PC-3 (cell line): ENCODE measurements around the gene NIN. TPM values are rescaled to one million over a fixed set of nuclear protein-coding genes. Genes with fewer than 3 reads are reported as not detected.

Experiments used
- ATAC-seq: fragments of 200-7000 bp; cut with Tn5 transposase; 2 replicates; pipeline ENCODE4 v1.9.1; 2020; ENCODE audit warnings: mild to moderate bottlenecking, moderate library complexity
- BruUV-seq: library from RNA; stranded (reverse); fragments of 400-500 nt; replicated peaks from 2 replicates; lab custom pipeline; 2021; lab: Mats Ljungman, UMichigan
- CTCF ChIA-PET: fragments of 300-600 bp; sonication (Branson Sonifier 250); formaldehyde crosslinking; loops from one replicate; lab custom pipeline; 2022; ENCODE audit warnings: antibody characterized with exemption; lab: Charles Lee
- POLR2A ChIA-PET: fragments of 300-600 bp; sonication (Branson Sonifier 250); formaldehyde crosslinking; loops from one replicate; lab custom pipeline; 2022; ENCODE audit warnings: antibody characterized with exemption; ENCODE audit not compliant: unreplicated experiment; lab: Charles Lee
- DNase-seq: peaks from one replicate; pipeline ENCODE4 v3.0.0-alpha.2; 2015
- H2AFZ ChIP-seq: fragments of 300-600 bp; sonication (generic); 2 replicates; pipeline ENCODE4 v1.6.0; 2016; ENCODE audit warnings: antibody characterized with exemption, low read length
- H3F3A ChIP-seq: fragments of 300-600 bp; sonication (generic); one replicate; pipeline ENCODE4 v1.6.0; 2017; ENCODE audit warnings: antibody characterized with exemption, low read length, control low read depth, mild to moderate bottlenecking; ENCODE audit not compliant: unreplicated experiment
- H3K27ac ChIP-seq: fragments of 300-600 bp; sonication (generic); 2 replicates; pipeline ENCODE4 v1.5.1; 2016; ENCODE audit warnings: mild to moderate bottlenecking, low read length
- H3K27me3 ChIP-seq: fragments of 300-600 bp; sonication (generic); 2 replicates; pipeline ENCODE4 v1.6.1; 2016; ENCODE audit warnings: low read length, mixed read lengths
- H3K36me3 ChIP-seq: fragments of 300-600 bp; sonication (generic); 2 replicates; pipeline ENCODE4 v1.6.1; 2016; ENCODE audit warnings: low read depth, mixed run types, low read length, mixed read lengths
- H3K4me1 ChIP-seq: fragments of 300-600 bp; sonication (generic); 2 replicates; pipeline ENCODE4 v1.5.1; 2016; ENCODE audit warnings: low read length; ENCODE audit not compliant: insufficient read depth
- H3K4me2 ChIP-seq: fragments of 300-600 bp; sonication (generic); 2 replicates; pipeline ENCODE4 v1.6.0; 2016; ENCODE audit warnings: low read length
- H3K4me3 ChIP-seq: fragments of 300-600 bp; sonication (generic); 2 replicates; pipeline ENCODE4 v1.5.1; 2016; ENCODE audit warnings: mild to moderate bottlenecking, low read length, mixed read lengths
- H3K79me2 ChIP-seq: fragments of 300-600 bp; sonication (generic); 2 replicates; pipeline ENCODE4 v1.6.1; 2017; ENCODE audit warnings: low read length, mixed read lengths
- H3K9ac ChIP-seq: fragments of 300-600 bp; sonication (generic); 2 replicates; pipeline ENCODE4 v1.6.0; 2016; ENCODE audit warnings: mild to moderate bottlenecking, low read length
- H3K9me2 ChIP-seq: fragments of 300-600 bp; sonication (generic); replicated peaks from 2 replicates; pipeline ENCODE4 v1.6.1; 2016; ENCODE audit warnings: mixed run types, low read length, mixed read lengths
- H3K9me3 ChIP-seq: fragments of 300-600 bp; sonication (generic); 2 replicates; pipeline ENCODE4 v1.6.1; 2016; ENCODE audit warnings: low read length, mixed read lengths
- H4K20me1 ChIP-seq: fragments of 300-600 bp; sonication (generic); 2 replicates; pipeline ENCODE4 v1.6.1; 2016; ENCODE audit warnings: low read length, mixed read lengths
- CTCF ChIP-seq: fragments of 300-600 bp; sonication (generic); conservative IDR thresholded peaks from 2 replicates; pipeline ENCODE4 v1.5.1; 2017; ENCODE audit warnings: antibody characterized with exemption, low read depth, mild to moderate bottlenecking, low read length
- EZH2 ChIP-seq: fragments of 300-600 bp; sonication (generic); IDR thresholded peaks from one replicate; pipeline ENCODE4 v1.6.1; 2017; ENCODE audit warnings: antibody characterized with exemption, mild to moderate bottlenecking, low read length; ENCODE audit not compliant: unreplicated experiment
- EZH2phosphoT487 ChIP-seq: fragments of 300-600 bp; sonication (generic); IDR thresholded peaks from 2 replicates; pipeline ENCODE4 v1.6.1; 2018; ENCODE audit warnings: mild to moderate bottlenecking, antibody characterized with exemption, low read length, borderline replicate concordance
- intact Hi-C: fragments of 100-400 bp; cut with micrococcal nuclease; formaldehyde crosslinking; loops from 2 replicates; pipeline ENCODE4 v1.9.0; 2023
- total RNA-seq: library from RNA; depleted of rRNA; stranded (reverse); fragments of >200 nt; gene quantifications from 2 replicates; pipeline ENCODE4 v1.2.3, GENCODE V29; 2014

Gene NIN
- total RNA-seq, 1 experiment from 2014 or later = 34.3 TPM

- Histone ChIP-seq H2AFZ (no peak overlapping the region), H3F3A (no peaks in the 10 kb centered on the region), H3K27ac (no peak overlapping the region), H3K9me3 (no peaks in the 10 kb centered on the region), H3K4me3 (no peak overlapping the region), H3K27me3 (no peaks in the 10 kb centered on the region), H3K4me2 (no peak overlapping the region), H3K36me3 (no peaks in the 10 kb centered on the region), H4K20me1 (no peaks in the 10 kb centered on the region), H3K9ac (no peak overlapping the region), H3K4me1 (no peaks in the 10 kb centered on the region), H3K79me2 (no peaks in the 10 kb centered on the region), H3K9me2 (0 out of 2 replicates have a peak, but pooled peaks cover 4% of the 10 kb centered on the region)
- no TSS peak for BruUV-seq
- intact Hi-C loops = no loop called here
- TF ChIP-seq EZH2phosphoT487 (no peak), EZH2 (no peak), CTCF (no peak)
- ATAC-seq = no peak
- DNase-seq = no peak
- CTCF ChIA-PET = no interaction called here
- POLR2A ChIA-PET = no interaction called here
Measured at GRCh38 chr14:50839691-50840090, 8.7 kb upstream of the NIN start.

GRCh38 chr14:50839048-50839447, 8.1 kb upstream of the NIN start:
- Histone ChIP-seq H3K4me1 (no peaks in the 10 kb centered on the region), H3K36me3 (no peaks in the 10 kb centered on the region), H3F3A (no peaks in the 10 kb centered on the region), H3K4me2 (no peak overlapping the region), H4K20me1 (no peaks in the 10 kb centered on the region), H3K27me3 (no peaks in the 10 kb centered on the region), H3K79me2 (no peaks in the 10 kb centered on the region), H2AFZ (no peak overlapping the region), H3K27ac (no peak overlapping the region), H3K4me3 (no peak overlapping the region), H3K9me2 (0 out of 2 replicates have a peak, but pooled peaks cover 4% of the 10 kb centered on the region), H3K9ac (no peak overlapping the region), H3K9me3 (no peaks in the 10 kb centered on the region)
- intact Hi-C loops = no loop called here
- ChIA-PET CTCF (no interaction called here), POLR2A (no interaction called here)
- ATAC-seq (peak; percentile 76), DNase-seq (peak; percentile 38)
- no TSS peak for BruUV-seq
- TF ChIP-seq CTCF = no peak
- no peak for TF ChIP-seq EZH2
- TF ChIP-seq EZH2phosphoT487 = no peak

GRCh38 chr14:50837850-50838470, 7.0 kb upstream of the NIN start:
- no TSS peak for BruUV-seq

More at GRCh38 chr14:50837850-50838470, 7.0 kb upstream of the NIN start:
- no peaks in the 10 kb centered on the region for H4K20me1 ChIP-seq
- TF ChIP-seq EZH2phosphoT487 = no peak
- no peak for TF ChIP-seq CTCF
- no peak for TF ChIP-seq EZH2
- H3F3A ChIP-seq = no peaks in the 10 kb centered on the region
- CTCF ChIA-PET = no interaction called here
- POLR2A ChIA-PET = no interaction called here
- no peak overlapping the region for H3K9ac ChIP-seq
- H3K27me3 ChIP-seq = no peaks in the 10 kb centered on the region
- 0 out of 2 replicates have a peak, but pooled peaks cover 4% of the 10 kb centered on the region for H3K9me2 ChIP-seq
- intact Hi-C loops = no loop called here
- H2AFZ ChIP-seq = no peak overlapping the region
- no peak overlapping the region for H3K4me2 ChIP-seq
- no peak overlapping the region for H3K27ac ChIP-seq
- H3K79me2 ChIP-seq = no peaks in the 10 kb centered on the region
- no peaks in the 10 kb centered on the region for H3K4me1 ChIP-seq
- DNase-seq = no peak
- no peaks in the 10 kb centered on the region for H3K9me3 ChIP-seq
- H3K36me3 ChIP-seq = no peaks in the 10 kb centered on the region
- H3K4me3 ChIP-seq = no peak overlapping the region
- ATAC-seq = no peak
